ENCODE results near the gene MYBPHL. TPM values are rescaled to one million over a fixed set of nuclear protein-coding genes. Genes with fewer than 3 reads are reported as not detected.
"Not testable (repeated sequence)": the region's sequence is repeated elsewhere in the genome, so short reads cannot be mapped to it uniquely, and the experiment has no call there.

The MYBPHL gene
- total RNA-seq, 2 experiments from 2014 or later, result not detected

DNA sequence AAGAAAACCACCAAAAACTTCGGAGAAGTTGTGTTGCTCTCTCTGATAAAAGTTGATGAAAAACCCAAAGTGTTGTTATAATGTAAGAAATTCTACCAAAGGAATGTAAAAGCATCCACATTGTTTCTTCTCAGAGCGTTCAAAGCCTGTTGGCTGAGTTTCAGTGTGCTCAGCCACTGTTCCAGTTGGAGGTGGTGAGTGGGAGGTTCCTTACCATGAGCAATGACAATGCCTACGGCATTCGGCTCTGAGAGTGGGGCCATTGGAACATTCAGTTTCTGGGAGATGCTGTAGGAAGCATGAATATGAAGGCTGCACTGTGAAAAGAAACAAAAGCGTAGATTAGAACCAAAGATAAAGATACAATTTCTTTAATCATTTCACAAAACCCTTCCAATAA is 20.5 kb upstream of the MYBPHL start:
- H3K9me3 Mint-ChIP-seq, result peaks cover 19% of the 10 kb centered on the region
- CTCF ChIA-PET, result interaction anchor here (0.5 to 1.1 kb wide), 2 partner anchors 72 to 1276 kb away, joined by 3 read pairs; no protein-coding TSS in a partner anchor
- H3K4me3 Mint-ChIP-seq, result no peak overlapping the region
- intact Hi-C loops (cut with micrococcal nuclease), result no loop called here
- no peaks in the 10 kb centered on the region for H3K4me1 Mint-ChIP-seq (ENCODE audit: low read depth)
- peaks cover 9% of the 10 kb centered on the region for H3K36me3 Mint-ChIP-seq
- peaks cover 2% of the 10 kb centered on the region for H3K27me3 Mint-ChIP-seq
- DNase-seq, result no peak
- no peak overlapping the region for H3K27ac Mint-ChIP-seq
- POLR2A ChIA-PET, result no interaction called here

DNA sequence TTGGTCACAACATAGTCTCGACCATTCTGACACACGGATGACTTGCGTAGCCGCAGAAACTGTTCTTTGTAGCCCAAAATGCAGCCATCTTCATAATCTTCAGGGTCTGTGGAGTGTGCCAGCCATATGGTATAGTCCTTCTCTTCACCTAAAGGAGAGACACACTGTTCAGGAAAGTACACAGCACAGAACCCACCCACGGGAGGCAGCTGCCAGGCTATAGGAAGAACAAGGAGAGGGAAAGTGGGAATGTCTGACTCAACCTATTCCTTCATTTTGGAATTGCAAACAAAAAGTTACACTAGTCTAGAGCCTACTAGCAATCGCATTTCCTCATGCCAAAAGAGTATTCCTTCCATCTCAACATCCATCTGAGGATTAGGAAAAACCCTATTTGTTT is 16.2 kb upstream of the MYBPHL start:
- Mint-ChIP-seq H3K27ac (no peak overlapping the region), H3K4me1 (ENCODE audit: low read depth) (no peaks in the 10 kb centered on the region), H3K27me3 (peaks cover 3% of the 10 kb centered on the region), H3K9me3 (no peaks in the 10 kb centered on the region), H3K4me3 (no peak overlapping the region), H3K36me3 (no peaks in the 10 kb centered on the region)
- intact Hi-C loops (cut with micrococcal nuclease), result no loop called here
- ChIA-PET CTCF (interaction anchor here (0.8 kb wide), 1 partner anchor 76 kb away, joined by 3 read pairs; no protein-coding TSS in a partner anchor), POLR2A (no interaction called here)
- DNase-seq, result no peak

DNA sequence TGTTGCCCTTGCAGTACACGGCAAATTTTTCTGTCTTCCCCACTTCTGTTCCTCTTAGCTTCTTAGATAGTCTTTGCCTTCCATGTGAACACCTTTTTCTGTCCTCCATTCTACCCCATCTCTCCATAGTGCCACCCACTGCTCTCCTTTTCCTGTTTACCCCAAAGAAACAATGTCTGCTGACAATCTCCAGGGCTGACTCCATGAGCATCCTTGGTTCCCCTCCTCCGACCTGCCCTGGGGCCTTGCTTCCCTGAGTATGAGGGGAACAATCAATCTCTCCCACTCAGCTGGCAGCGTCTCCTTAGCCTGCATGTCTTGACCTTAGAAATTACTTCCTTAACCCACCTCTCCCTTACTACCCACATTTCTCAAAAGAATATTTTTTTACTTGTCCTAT is 12.3 kb upstream of the MYBPHL start:
- intact Hi-C loops (cut with micrococcal nuclease), result no loop called here
- no peaks in the 10 kb centered on the region for H3K36me3 Mint-ChIP-seq
- ChIA-PET POLR2A (interaction anchor here (0.5 kb wide), 1 partner anchor 80 kb away, joined by 3 read pairs; no protein-coding TSS in a partner anchor), CTCF (no interaction called here)
- no peaks in the 10 kb centered on the region for H3K4me1 Mint-ChIP-seq (ENCODE audit: low read depth)
- H3K9me3 Mint-ChIP-seq, result no peaks in the 10 kb centered on the region
- no peak for DNase-seq
- no peak overlapping the region for H3K4me3 Mint-ChIP-seq
- H3K27me3 Mint-ChIP-seq, result peaks cover 2% of the 10 kb centered on the region
- H3K27ac Mint-ChIP-seq, result no peak overlapping the region

DNA sequence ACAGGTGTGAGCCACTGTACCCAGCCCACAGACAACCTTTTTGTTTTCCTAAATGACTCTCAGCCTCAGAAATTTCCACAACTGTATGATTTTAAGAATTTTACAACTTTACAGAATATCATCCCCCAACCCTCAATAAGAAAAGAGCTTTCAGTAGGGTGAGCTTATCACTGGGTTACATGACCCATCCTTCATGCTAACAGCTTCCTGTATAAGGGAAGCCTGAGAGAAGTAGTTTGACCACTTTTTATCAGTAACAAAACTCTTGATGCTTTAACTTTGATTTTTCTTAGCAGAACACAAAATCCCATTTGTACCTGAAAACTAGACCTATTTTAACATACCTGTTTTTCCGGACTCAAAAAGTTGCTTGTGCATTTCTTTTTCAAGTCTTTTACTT is 9.7 kb upstream of the MYBPHL start:
- Mint-ChIP-seq H3K27me3 (peaks cover 2% of the 10 kb centered on the region), H3K9me3 (no peaks in the 10 kb centered on the region), H3K36me3 (no peaks in the 10 kb centered on the region), H3K27ac (no peak overlapping the region), H3K4me3 (no peak overlapping the region), H3K4me1 (ENCODE audit: low read depth) (no peaks in the 10 kb centered on the region)
- intact Hi-C loops (cut with micrococcal nuclease), result no loop called here
- POLR2A ChIA-PET, result no interaction called here
- CTCF ChIA-PET, result no interaction called here
- DNase-seq, result no peak

DNA sequence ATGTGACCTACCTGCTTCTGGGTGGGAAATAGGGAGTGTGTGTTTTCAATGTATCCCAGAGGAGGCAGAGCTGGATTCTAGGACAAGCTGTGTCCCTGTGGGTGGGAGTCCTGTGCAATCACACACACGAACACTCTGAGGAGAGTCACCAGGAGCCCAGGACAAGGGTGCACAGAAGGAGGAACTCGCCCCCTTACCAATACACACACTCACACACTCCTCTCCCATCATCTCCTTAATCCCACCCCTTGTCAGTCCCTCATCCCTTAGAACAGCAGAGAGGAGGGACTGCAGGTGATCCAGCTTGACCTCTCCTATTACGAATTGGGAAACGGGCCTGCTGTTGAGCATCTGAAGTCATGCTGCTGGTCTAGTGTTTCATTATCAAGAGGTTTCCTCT is 8.5 kb upstream of the MYBPHL start:
- no peaks in the 10 kb centered on the region for H3K9me3 Mint-ChIP-seq
- CTCF ChIA-PET, result no interaction called here

DNA sequence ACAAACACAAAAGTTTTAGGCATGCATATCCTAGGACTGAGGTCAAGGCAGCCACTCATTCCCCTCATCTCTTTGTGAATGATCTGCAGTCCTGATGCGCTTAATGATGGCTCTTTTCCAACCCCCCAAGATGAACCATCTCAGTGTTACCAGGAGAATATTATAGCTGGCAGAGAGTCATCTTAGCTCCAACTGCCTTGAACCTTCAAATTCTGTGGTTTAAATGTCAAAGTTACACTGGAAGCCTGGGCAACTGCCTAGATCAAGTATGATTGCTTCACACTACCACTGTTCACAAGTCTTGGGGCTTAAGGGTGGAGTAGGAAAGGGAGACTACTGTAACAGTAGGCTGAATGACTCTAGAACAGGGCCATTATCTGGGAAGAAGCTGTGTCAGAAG is 8.0 kb upstream of the MYBPHL start:
- Mint-ChIP-seq H3K9me3 (no peaks in the 10 kb centered on the region), H3K27me3 (peaks cover 5% of the 10 kb centered on the region), H3K36me3 (no peaks in the 10 kb centered on the region), H3K4me3 (no peak overlapping the region), H3K27ac (no peak overlapping the region), H3K4me1 (ENCODE audit: low read depth) (no peaks in the 10 kb centered on the region)
- no peak for DNase-seq
- intact Hi-C loops (cut with micrococcal nuclease), result no loop called here
- ChIA-PET POLR2A (no interaction called here), CTCF (no interaction called here)

More for the DNA sequence above, 8.5 kb upstream of the MYBPHL start:
- intact Hi-C loops (cut with micrococcal nuclease), result no loop called here
- Mint-ChIP-seq H3K4me3 (no peak overlapping the region), H3K4me1 (ENCODE audit: low read depth) (no peaks in the 10 kb centered on the region), H3K36me3 (no peaks in the 10 kb centered on the region), H3K27me3 (peaks cover 2% of the 10 kb centered on the region), H3K27ac (no peak overlapping the region)
- no peak for DNase-seq
- POLR2A ChIA-PET, result no interaction called here

DNA sequence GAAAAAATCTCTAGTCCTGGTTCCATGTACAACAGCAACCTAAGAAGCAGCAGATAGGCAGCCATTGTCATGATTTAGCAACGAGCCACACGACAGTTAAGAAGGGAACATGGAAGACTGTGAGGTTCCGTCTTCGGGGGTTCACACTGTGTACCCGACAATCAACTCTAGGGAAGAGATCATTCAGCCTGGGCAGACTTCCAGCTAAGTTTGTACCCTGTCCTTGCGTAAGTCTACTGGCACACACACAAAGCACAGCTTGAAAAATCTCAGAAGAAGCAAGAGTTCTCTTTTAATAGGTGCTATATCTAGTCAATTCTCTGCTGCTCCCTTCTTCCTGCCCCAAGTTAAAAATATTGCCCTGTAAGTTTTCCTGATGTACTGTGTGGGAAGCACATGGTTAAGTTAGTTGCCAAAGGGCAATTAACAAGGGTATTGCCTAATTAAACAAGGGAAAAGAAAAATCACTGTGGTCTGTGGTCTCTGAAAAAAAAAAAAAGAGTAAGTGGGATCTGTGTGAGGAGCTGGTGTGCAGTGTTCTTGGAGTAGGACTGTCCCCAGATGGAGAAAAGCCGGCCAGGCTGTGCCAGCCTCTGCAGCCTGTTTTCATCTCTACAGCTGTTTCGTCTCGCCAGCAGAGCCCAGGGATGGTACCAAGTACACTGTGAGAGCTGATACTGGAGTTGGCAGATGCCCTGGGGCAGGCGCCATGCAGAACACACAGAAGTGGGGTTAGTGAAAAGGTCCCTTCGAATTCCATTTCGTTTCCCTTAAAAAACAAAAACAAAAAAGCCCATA is 6.4 kb upstream of the MYBPHL start:
- ChIA-PET POLR2A (no interaction called here), CTCF (no interaction called here)
- DNase-seq, result no peak
- Mint-ChIP-seq H3K4me3 (no peak overlapping the region), H3K4me1 (ENCODE audit: low read depth) (no peaks in the 10 kb centered on the region), H3K27ac (no peak overlapping the region), H3K9me3 (no peaks in the 10 kb centered on the region), H3K36me3 (no peaks in the 10 kb centered on the region), H3K27me3 (peaks cover 12% of the 10 kb centered on the region)
- intact Hi-C loops (cut with micrococcal nuclease), result no loop called here

DNA sequence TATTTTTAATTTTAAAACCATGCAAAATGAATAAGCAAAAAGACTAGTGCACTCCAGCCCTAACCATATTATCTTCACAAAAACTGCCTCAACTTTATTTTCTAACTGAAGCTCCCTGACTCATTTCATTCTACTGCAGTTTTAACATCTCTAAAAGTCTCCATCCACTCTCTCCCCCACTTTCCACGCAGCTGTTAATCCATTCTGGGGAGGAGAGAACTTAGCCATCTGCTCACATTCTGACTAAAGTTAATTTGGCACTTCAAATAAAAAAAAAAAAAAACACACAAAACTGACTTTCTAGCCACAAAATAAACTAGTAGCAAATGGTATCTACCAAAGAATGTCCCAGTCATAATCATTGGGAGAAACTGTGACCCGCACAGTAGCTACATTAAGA is 5.4 kb upstream of the MYBPHL start:
- CTCF ChIA-PET, result interaction anchor here (0.7 kb wide), 1 partner anchor 40 kb away, joined by 3 read pairs; no protein-coding TSS in a partner anchor
- POLR2A ChIA-PET, result no interaction called here
- intact Hi-C loops (cut with micrococcal nuclease), result no loop called here
- H3K4me1 Mint-ChIP-seq (ENCODE audit: low read depth), result no peaks in the 10 kb centered on the region
- no peak for DNase-seq
- peaks cover 12% of the 10 kb centered on the region for H3K27me3 Mint-ChIP-seq
- H3K4me3 Mint-ChIP-seq, result no peak overlapping the region
- H3K27ac Mint-ChIP-seq, result no peak overlapping the region
- no peaks in the 10 kb centered on the region for H3K9me3 Mint-ChIP-seq
- H3K36me3 Mint-ChIP-seq, result no peaks in the 10 kb centered on the region

DNA sequence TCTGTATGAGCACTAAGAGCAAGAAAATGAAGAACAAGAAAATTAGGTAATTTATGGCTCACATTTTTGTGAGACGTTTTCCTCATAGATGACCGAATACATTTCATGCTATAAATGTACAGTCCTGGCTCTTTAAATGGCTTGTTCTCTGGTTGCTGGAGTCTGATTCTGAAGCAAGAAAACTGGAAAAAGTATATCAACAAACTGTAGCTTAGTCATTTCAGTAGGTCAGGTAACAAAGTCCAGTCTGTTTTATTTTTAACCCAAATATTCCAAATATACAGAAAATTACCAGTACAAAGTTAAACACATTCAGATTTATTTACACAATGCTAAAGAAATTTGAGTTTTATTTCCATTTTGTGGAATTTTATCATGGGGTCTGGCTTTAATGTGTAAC is 2.5 kb upstream of the MYBPHL start:
- intact Hi-C loops (cut with micrococcal nuclease), result no loop called here
- Mint-ChIP-seq H3K27ac (no peak overlapping the region), H3K4me3 (no peak overlapping the region), H3K27me3 (peaks cover 12% of the 10 kb centered on the region), H3K4me1 (ENCODE audit: low read depth) (no peaks in the 10 kb centered on the region), H3K36me3 (no peaks in the 10 kb centered on the region), H3K9me3 (no peaks in the 10 kb centered on the region)
- ChIA-PET POLR2A (no interaction called here), CTCF (no interaction called here)
- no peak for DNase-seq

DNA sequence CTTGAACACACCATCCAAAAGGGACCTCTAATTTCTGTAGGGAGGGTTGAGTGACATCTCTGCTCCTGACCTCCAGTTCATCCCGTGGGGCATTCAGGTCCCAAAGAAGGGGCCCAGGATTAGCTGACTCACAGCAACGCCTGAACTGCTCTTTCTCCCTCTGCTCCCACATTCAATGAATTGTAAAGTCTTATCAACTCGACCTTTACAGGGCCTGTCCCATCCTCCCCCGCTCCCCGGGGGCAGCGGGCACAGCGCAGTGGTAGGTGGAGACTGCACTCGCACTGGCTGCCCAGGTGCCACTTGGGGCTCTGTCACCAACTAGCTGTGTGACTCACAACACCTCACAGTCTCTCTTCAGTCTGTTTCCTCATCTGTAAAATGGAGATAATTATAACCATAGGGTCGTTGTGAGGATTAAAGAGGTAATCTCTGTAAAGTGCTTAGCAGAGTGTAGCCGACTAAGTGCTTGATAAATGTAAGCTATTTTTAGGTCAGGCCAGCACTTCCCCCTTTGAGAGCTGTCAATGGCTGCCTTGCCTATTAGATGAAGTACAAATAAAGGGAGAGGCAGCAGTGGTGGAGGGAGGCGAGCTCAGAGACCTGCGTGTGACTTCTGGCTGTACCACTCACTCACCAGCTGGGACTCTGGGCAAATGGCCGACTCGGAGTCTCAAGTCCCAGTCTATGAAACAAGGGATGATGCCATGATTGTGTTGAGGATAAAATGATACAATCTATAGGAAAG is 637 bp upstream of the MYBPHL start:
- ChIA-PET CTCF (interaction anchor here (0.6 to 1.2 kb wide), 2 partner anchors 11 to 30 kb away, joined by 3 read pairs; no protein-coding TSS in a partner anchor), POLR2A (no interaction called here)
- Mint-ChIP-seq H3K27me3 (peaks cover 12% of the 10 kb centered on the region), H3K4me1 (ENCODE audit: low read depth) (no peaks in the 10 kb centered on the region), H3K36me3 (no peaks in the 10 kb centered on the region), H3K9me3 (no peaks in the 10 kb centered on the region), H3K4me3 (no peak overlapping the region), H3K27ac (no peak overlapping the region)
- intact Hi-C loops (cut with micrococcal nuclease), result no loop called here
- DNase-seq, result no peak

DNA sequence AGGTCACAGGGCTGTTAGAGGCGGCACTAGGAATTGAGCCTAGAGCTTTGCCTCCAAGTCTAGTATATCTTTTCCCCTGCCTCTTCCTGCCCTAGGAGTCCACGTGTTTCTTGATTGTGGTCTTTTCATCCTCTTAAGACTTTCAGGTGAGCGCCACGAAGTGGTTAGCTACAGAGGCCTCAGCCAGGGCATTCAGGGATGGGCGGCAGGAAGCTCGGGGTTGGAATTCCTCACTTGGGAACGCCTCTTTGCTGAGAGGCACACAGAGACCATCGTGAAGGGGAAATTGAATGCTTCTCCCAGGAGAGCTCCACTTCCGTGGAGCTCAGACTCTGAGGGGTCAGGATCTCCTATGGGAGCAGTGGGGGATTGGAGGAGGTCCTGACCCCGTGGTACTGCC is 820 bp downstream of the MYBPHL start:
- not testable (repeated sequence) for H3K36me3 Mint-ChIP-seq

DNA sequence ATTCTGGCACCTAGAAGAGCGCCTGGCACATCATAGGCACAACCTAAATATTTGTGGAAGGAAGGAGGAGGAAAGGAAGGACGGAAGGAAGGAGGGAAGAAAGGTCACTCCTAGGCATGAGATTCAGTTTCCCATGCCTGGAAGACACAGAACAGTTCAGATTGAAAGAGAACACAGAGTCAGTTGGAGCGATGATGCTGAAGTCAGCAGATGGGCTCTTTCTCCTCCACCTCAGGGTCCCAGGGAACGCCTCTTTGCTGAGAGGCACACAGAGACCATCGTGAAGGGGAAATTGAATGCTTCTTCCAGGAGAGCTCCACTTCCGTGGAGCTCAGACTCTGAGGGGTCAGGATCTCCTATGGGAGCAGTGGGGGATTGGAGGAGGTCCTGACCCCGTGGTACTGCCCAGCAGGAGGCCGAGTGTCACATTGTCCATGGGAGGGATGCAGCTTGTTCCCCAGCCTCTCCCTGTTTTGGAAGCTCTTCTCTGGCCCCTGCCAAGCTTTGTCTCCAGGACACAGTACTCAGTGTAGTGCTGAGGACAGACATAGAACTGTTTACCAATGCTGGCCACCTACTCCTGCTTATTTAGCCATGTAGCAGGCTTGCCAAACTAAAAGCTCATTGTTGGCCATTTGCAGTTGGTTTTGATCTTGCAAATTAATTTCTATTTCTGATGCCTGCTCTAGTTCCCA is 2.4 kb downstream of the MYBPHL start:
- H3K9me3 Mint-ChIP-seq, result no peaks in the 10 kb centered on the region
- no peaks in the 10 kb centered on the region for H3K4me1 Mint-ChIP-seq (ENCODE audit: low read depth)
- no peak overlapping the region for H3K27ac Mint-ChIP-seq
- POLR2A ChIA-PET, result no interaction called here
- H3K36me3 Mint-ChIP-seq, result no peaks in the 10 kb centered on the region
- peaks cover 9% of the 10 kb centered on the region for H3K27me3 Mint-ChIP-seq
- DNase-seq, result no peak
- intact Hi-C loops (cut with micrococcal nuclease), result no loop called here
- no peak overlapping the region for H3K4me3 Mint-ChIP-seq
- CTCF ChIA-PET, result interaction anchor here (0.7 kb wide), 1 partner anchor 27 kb away, joined by 4 read pairs; no protein-coding TSS in a partner anchor

More for the DNA sequence above, 820 bp downstream of the MYBPHL start:
- H3K27ac Mint-ChIP-seq; CTCF ChIA-PET; POLR2A ChIA-PET; H3K4me3 Mint-ChIP-seq; intact Hi-C loops (cut with micrococcal nuclease); H3K4me1 Mint-ChIP-seq (ENCODE audit: low read depth); H3K9me3 Mint-ChIP-seq; DNase-seq: not testable (repeated sequence)
- H3K27me3 Mint-ChIP-seq, result peaks cover 12% of the 10 kb centered on the region
